GM12891 (cell line): ENCODE data around the gene OSBPL5.
"Not testable (repeated sequence)": the region's sequence is repeated elsewhere in the genome, so short reads cannot be mapped to it uniquely, and the experiment has no call there.

Experiments used
- DNase-seq: peaks from one replicate; pipeline ENCODE4 v3.0.0; 2011; ENCODE audit warnings: low spot score; ENCODE audit not compliant: insufficient read length
- FAIRE-seq: peaks from 2 replicates; lab custom pipeline; 2011; peaks lifted over from hg19 to GRCh38; lab: Jason Lieb, UNC
- PAX5 ChIP-seq: IDR thresholded peaks from 2 replicates; pipeline ENCODE4 v1.6.1; 2011; ENCODE audit warnings: low read length, moderate library complexity, mild to moderate bottlenecking; ENCODE audit not compliant: insufficient read depth, severe bottlenecking
- POLR2A ChIP-seq: IDR thresholded peaks from 2 replicates; pipeline ENCODE4 v1.6.1; 2011; ENCODE audit warnings: low read depth, low read length, control low read depth
- POLR2AphosphoS5 ChIP-seq: IDR thresholded peaks from 2 replicates; pipeline ENCODE4 v1.6.1; 2011; ENCODE audit warnings: low read depth, low read length, control low read depth
- POU2F2 ChIP-seq: IDR thresholded peaks from 2 replicates; pipeline ENCODE4 v1.6.1; 2011; ENCODE audit warnings: low read depth, mild to moderate bottlenecking, control low read depth, low read length, moderate library complexity
- SPI1 ChIP-seq: IDR thresholded peaks from 2 replicates; pipeline ENCODE4 v1.6.1; 2011; ENCODE audit warnings: low read depth, low read length, control low read depth
- TAF1 ChIP-seq: IDR thresholded peaks from 2 replicates; pipeline ENCODE4 v1.6.1; 2011; ENCODE audit warnings: low read depth, low read length, control low read depth

OSBPL5 gene

DNA sequence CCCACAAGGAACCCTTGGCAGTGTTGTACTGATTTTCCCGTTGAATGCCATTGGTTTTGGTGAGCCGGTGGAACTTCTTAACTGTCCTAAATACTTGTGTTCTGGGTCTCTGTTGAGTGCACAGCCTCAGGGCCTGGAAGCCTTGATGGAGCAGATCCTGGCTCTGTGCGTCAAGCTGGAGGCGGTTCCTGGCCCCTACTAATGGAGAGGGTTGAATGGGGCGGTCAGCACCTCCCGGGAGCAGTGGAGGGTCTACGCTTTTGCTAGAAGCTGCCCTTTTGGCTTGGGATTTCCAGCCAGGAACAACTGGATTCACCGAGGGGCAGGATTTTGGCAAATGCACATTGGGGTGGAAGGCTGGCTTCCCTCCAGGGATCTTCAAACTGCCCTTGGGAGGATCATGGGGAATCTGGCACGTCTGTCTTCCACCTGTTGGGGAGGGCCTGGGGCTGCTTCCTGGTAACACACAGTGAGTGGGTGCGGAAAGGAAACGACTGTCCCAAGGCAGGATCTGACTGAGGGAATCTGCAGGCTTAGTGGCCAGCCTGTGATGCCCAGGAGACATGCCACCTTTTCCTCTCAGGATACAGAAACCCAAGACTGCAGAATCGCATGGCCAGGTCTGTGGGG is 6.9 kb upstream of the OSBPL5 start:
- FAIRE-seq: no peak
- TF ChIP-seq SPI1 (no peak), POLR2A (no peak), POU2F2 (no peak), POLR2AphosphoS5 (no peak), TAF1 (no peak), PAX5 (no peak)
- no peak for DNase-seq

GRCh38 chr11:3170756-3171650 is 5.9 kb upstream of the OSBPL5 start:
- peak; percentile 6 for DNase-seq
- TF ChIP-seq POLR2AphosphoS5 (no peak), POU2F2 (no peak), PAX5 (no peak), TAF1 (no peak)
- FAIRE-seq: no peak

GRCh38 chr11:3170044-3170755 is 5.1 kb upstream of the OSBPL5 start:
- no peak for TF ChIP-seq POU2F2
- no peak for TF ChIP-seq POLR2AphosphoS5
- no peak for TF ChIP-seq POLR2A
- no peak for TF ChIP-seq PAX5
- TF ChIP-seq SPI1: no peak
- no peak for TF ChIP-seq TAF1
- FAIRE-seq (no peak), DNase-seq (peak; percentile 2)

DNA sequence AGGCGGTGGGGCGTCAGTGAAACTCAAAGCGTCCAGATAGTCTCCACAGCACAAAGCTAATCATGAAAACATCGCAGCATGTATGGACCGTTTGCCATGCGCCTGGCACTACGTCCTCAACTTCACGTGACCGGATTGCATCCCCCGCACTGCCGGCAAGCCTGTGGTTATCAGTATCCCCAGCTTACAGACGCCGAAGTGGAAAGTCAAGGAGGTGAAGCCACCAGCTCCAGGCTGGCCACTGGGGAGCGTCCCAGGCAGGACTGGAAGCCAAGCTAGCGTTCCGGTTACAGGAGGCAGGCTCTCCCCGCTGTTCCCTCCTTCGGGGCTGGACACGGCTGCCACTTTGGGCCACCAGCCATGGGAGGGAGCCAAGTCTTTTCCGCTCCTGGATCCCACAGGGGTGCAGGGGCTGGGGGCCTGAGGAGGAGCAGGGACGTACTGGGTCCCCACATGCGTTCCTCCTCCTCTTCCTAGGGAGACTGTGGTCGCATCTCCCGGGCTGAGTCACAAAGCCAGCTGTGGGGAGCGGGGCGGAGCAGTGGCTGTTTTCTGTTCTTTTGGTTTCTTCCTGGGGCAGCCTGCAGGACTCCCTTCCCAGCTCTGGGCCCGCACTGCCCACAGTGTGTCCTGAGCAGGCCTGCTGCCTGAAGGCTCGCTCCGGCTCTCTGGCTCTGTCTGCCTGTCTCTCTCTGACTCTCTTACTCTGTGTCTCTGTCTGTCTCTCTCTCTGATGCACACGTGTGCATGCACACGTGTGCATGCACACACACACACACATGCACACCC is 4.3 kb upstream of the OSBPL5 start:
- FAIRE-seq (no peak), DNase-seq (peak; percentile 9)
- TF ChIP-seq POU2F2: no peak
- TF ChIP-seq TAF1: no peak
- TF ChIP-seq POLR2AphosphoS5: no peak
- no peak for TF ChIP-seq POLR2A
- no peak for TF ChIP-seq SPI1
- TF ChIP-seq PAX5: no peak

- DNase-seq, FAIRE-seq: not testable (repeated sequence)
Observed at GRCh38 chr11:3168742-3169254, 3.7 kb upstream of the OSBPL5 start.

- DNase-seq (peak; percentile 7), FAIRE-seq (no peak)
- TF ChIP-seq SPI1 (no peak), TAF1 (no peak), POU2F2 (no peak), POLR2A (no peak), PAX5 (no peak), POLR2AphosphoS5 (no peak)
Observed at GRCh38 chr11:3167143-3168119, 2.3 kb upstream of the OSBPL5 start.

GRCh38 chr11:3166268-3167142 is 1.4 kb upstream of the OSBPL5 start:
- FAIRE-seq (no peak), DNase-seq (peak; percentile 5)
- TF ChIP-seq POLR2AphosphoS5 (no peak), POU2F2 (no peak), SPI1 (no peak), PAX5 (no peak), POLR2A (no peak), TAF1 (no peak)
